Measurements from ENCODE around the gene TGFB1.
"Not testable (repeated sequence)": the region's sequence is repeated elsewhere in the genome, so short reads cannot be mapped to it uniquely, and the experiment has no call there.

Gene TGFB1

DNA sequence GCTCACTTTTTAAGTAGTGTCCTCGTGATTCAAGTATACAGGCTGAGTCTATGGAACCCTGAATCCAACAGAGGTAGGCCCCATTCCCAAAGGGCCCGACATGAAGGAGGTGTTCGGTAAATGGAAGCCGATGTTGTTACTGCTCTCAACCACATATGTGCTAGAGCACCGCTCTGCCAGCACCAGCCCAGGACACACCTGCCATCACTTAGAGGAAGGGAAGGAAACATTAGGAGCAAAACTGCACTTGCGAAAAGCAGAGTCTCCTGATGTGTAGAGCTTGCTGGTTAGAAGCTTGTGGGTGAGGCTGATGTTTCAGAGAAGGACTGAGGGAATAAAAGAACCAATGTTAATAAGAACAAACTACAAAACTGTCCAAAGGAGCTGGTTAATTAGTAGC lies 53.2 kb downstream of the TGFB1 start:
- no peak for DNase-seq (ENCODE audit: low spot score)

DNA sequence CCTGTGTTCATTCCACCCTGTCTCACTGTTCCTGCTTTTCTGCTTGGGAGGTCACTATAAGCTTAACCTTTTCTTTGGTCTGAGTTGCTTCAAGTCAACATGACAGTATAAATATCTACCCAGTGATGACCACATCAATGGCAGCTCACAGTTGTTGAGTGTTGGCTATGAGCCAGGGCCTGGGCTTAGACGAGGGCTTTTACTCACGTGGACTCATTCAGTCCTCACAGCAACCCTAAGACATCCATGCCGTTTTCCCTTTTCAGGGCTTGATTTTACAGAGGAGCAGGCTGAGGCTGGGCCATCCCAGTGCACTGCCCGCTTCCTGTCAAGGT lies 54.0 kb downstream of the TGFB1 start:
- peak; percentile 60 for DNase-seq (ENCODE audit: low spot score)

DNA sequence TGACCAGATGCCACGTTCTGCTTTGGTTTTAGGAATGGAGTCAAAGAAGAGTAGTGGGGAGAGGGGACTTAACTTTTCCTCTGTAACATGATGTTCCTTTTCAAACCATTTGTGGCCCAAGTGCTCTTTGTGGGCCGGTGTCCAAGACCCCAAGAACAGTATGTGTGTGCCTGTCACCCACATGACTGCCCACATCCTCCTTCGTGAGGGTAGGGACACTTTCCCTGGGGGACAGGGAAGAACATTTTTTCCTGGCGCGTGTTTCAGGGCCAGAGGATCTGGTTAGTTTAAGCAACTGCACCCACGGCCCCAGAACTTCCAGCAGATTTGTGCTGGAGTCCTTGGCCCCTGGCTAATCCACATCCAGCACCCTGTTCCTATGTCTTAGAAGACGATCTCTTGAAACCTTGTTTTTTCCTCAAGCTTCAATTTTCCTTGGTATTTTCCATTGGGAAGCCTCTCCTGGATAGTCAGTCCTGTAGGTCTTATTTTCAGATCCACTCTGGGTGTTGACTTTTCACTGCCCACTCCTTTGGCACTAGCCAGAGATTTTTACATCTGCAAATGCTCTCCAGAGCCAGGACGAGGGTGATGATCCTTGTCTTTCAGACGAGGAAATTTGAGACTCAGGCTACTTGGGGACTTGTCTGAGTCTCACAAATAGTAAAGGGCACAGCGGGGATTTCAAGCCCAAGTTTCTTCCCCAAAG lies 54.5 kb downstream of the TGFB1 start:
- no peak for DNase-seq (ENCODE audit: low spot score)

DNA sequence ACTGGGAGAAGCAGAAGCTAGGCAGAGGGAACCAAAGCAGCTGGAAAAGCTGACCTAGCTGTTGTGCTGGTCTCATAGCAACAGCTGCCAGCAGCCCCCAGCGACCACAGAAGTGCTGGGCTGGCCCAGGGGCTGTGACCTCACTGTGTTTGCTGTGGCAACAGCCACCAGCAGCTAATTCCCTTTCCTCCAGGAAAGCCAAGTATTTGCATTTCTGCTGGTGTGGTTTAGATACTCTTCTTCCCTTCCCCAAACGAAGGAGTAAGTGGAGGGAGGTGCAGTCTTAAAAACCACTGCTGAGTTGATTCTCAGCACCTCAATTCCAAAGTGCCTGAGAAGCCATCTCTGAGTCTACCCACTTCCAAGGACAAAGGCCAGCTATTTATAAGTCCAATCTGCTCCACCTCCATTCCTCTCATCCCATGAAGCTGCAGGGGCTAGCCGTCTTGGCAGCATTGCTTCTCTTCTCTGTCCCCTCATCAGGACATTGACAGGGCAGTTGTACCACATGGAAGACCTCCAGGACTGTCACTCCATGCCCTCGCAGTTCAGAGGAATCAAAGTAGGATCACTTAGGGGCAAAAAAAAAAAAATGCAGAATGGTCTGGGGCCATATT lies 55.3 kb downstream of the TGFB1 start:
- peak; percentile 77 for DNase-seq (ENCODE audit: low spot score)

DNA sequence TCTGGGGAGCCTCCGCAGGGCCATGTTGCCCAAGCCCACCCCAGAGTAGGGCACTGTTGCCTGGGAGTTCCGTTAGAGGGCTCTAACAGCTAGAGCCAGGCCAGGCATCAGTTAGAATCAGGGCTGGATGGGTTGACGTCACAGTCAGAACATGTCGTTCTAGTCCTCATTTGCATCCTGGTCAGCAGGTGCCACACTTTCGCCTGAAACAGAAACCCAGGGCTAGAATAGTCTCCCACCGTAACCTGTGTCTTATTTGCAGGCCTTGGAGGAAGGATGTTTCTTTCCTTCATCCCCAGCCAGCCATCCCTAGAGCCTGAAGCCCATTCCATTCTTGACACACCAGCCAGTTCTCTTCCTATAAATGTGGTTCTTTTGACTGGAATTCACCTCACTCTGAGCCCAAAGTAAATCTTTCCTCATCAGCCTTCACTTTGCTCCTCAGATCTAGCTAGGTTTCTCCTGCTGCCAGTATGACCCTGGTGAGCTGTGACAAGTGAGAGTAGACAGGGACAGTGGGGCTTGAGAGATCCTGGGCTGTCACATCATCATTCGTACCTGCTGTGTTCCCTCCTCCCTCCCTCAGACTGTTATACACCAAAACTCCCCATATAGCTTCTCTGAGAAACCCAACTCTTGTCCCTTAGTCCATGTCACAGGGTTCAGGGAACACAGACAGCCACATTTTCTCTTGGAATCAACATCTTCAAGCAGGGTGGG lies 55.9 kb downstream of the TGFB1 start:
- DNase-seq (ENCODE audit: low spot score) = no peak

DNA sequence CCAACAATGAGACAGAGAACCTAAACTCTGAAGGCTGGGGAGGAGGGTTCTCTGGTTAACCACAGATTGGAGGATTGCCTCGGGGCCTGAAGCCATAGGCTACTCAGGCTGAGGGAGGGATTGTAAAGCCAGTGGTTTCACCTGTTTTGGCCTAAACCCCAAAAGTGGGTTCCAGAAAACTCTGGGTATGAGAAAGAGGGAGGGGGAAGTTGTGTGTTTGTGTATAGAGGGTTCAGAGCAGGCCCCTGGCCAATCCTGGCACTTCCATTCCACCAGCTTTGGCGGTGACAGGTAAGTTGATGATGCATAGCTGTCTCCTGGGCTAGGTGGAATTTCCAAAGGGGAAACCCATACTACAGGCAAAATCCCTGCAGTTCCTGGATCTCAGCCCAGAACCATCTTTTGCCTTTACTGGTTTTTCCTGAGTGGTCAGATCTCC lies 57.3 kb downstream of the TGFB1 start:
- DNase-seq (ENCODE audit: low spot score) = peak; percentile 82

DNA sequence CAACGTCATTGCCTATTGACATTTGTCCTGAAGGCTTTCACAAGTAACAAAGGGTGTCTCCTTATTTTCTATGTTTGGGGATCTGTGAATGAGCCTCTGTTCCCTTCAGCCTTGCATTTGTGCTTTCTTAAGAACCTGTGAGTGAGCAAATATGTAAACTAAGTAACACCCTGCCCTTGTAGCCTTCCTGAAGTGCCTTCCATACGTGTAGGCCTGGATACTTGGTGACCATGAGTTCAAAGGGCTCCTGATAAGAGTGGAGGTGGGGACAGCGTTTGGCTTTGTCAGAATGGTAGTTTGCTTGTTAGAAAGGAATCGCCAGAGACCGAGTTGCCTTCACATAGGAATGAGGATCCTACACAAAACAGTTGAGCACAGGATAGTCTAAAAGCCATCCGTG lies 58.2 kb downstream of the TGFB1 start:
- DNase-seq (ENCODE audit: low spot score) = no peak

DNA sequence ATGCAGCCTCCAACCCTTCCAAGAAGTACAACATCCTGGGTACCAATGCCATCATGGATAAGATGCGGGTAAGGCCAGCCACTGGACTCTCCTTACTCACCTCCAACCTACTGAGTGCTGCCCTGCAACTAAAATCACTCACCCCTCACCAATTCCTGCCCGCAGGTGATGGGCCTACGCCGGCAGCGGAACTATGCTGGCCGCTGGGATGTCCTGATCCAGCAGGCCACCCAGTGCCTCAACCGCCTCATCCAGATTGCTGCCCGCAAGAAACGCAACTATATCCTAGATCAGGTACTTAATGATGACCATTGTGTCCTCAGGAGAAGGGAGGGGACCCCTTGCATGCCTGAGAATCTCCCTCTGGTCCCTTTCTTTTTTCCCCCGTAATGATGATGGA lies 59.3 kb downstream of the TGFB1 start:
- DNase-seq (ENCODE audit: low spot score) = no peak

DNA sequence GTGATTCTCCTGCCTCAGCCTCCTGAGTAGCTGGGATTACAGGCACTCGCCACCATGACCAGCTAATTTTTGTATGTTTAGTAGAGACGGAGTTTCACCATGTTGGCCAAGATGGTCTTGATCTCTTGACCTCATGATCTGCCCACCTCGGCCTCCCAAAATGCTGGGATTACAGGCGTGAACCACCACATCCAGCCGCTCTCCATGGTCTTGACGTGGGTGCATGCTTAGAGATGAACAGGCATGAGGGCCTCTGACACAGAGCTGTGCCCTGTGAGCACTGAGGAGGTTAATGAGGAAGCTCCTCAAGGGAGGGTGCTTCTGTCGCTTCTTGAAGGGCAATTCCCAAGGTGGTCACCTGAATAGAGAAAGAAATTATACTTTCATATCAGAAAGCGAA lies 63.9 kb downstream of the TGFB1 start:
- DNase-seq (ENCODE audit: low spot score) = not testable (repeated sequence)

DNA sequence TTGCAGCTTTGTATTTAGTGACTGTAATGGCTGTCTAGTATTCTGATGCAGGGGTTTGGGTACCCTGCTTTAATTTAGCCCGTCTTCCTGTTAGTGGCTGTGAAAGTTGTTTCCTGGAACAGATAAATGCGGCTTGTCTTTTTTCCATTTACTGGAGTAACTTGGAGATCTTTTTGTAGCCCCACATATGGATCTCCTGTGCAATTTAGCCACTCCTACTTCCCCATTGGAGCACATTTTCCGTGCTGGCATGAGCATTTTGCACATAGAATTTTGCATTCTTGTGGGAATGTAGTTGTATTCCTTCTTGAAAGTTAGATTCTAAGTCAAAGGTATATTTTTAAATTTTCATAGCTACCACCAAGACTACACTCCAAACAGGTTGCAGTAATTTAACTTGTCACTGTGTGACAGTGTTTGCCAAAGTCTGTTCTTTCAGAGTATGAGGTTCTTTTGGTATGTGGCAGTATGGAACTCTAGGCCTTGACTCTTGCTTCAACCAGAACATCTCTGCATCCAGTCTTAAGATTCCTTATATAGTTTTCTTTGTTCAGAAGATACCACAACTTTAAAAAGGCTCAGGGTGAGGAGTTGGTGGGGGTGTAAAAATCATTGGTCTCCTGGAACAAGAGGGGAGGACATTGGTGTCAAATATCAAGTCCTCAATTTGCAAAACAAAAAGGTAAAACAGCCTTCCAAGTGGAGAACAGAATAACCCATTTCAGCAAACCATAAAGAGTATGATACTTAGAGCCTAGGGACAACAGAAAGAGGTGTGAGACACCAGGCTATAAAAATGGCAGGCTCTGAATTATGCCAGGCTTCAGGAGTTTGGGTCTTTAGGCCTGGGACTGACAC lies 64.8 kb downstream of the TGFB1 start:
- DNase-seq (ENCODE audit: low spot score) = no peak
